Measurements from ENCODE around the gene NACC2.

Gene NACC2

DNA sequence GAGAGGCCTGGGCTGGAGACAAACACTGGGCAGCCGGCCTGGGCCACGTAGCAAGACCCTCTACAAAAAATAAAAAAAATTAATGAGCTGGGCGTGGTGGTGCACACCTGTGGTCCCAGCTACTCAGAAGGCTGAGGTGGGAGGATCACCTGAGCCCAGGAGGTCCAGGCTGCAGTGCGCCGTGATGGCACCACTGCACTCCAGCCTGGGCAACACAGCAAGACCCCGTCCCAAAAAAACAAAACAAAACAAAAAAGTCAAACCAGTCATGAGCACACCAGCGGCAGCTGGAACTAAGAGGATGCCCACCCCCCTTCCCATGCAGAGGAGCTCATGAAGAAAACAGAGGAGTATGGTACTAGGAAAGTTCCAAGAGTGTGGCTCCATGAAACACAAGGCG is 131.8 kb downstream of the NACC2 start:
- H3K9me2 ChIP-seq (replicated peaks; ENCODE audit: insufficient read depth, low read length), result no peaks in the 10 kb centered on the region
- H3K36me3 ChIP-seq (replicated peaks; ENCODE audit: insufficient read depth, low read length), result no peaks in the 10 kb centered on the region
- no peaks in the 10 kb centered on the region for H4K20me1 ChIP-seq (ENCODE audit: insufficient read depth, low read length)
- no peak overlapping the region for H3K9ac ChIP-seq (ENCODE audit: low read length)
- no peak overlapping the region for H2AFZ ChIP-seq (ENCODE audit: low read length)
- DNase-seq, result no peak
- no peaks in the 10 kb centered on the region for H3K9me3 ChIP-seq (replicated peaks; ENCODE audit: insufficient read depth, low read length)
- no peak overlapping the region for H3K4me2 ChIP-seq (ENCODE audit: low read depth, low read length)
- H3K79me2 ChIP-seq (ENCODE audit: low read length), result peaks cover 26% of the 10 kb centered on the region
- no peaks in the 10 kb centered on the region for H3F3A ChIP-seq (ENCODE audit: insufficient read depth, low read length)
- H3K4me3 ChIP-seq (ENCODE audit: low read length), result no peak overlapping the region
- no peak overlapping the region for H3K27ac ChIP-seq (ENCODE audit: low read length)
- peaks cover 55% of the 10 kb centered on the region for H3K27me3 ChIP-seq (replicated peaks; ENCODE audit: insufficient read depth, low read length)
- H3K4me1 ChIP-seq (ENCODE audit: low read length), result 0 out of 2 replicates have a peak, but pooled peaks cover 7% of the 10 kb centered on the region
- TF ChIP-seq, protein P1, sequence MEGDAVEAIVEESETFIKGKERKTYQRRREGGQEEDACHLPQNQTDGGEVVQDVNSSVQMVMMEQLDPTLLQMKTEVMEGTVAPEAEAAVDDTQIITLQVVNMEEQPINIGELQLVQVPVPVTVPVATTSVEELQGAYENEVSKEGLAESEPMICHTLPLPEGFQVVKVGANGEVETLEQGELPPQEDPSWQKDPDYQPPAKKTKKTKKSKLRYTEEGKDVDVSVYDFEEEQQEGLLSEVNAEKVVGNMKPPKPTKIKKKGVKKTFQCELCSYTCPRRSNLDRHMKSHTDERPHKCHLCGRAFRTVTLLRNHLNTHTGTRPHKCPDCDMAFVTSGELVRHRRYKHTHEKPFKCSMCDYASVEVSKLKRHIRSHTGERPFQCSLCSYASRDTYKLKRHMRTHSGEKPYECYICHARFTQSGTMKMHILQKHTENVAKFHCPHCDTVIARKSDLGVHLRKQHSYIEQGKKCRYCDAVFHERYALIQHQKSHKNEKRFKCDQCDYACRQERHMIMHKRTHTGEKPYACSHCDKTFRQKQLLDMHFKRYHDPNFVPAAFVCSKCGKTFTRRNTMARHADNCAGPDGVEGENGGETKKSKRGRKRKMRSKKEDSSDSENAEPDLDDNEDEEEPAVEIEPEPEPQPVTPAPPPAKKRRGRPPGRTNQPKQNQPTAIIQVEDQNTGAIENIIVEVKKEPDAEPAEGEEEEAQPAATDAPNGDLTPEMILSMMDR (IDR thresholded peaks at IDR 0.05; ENCODE audit: low read length), result no peak
- TF ChIP-seq EZH2 (optimal IDR thresholded peaks at IDR 0.05; ENCODE audit: low read depth, low read length) (no peak), EZH2phosphoT487 (IDR thresholded peaks at IDR 0.05; ENCODE audit: low read length) (no peak)

- TF ChIP-seq EZH2phosphoT487 (IDR thresholded peaks at IDR 0.05; ENCODE audit: low read length) (no peak), EZH2 (optimal IDR thresholded peaks at IDR 0.05; ENCODE audit: low read depth, low read length) (peak; percentile 24)
- TF ChIP-seq, protein P1 (IDR thresholded peaks at IDR 0.05; ENCODE audit: low read length), result no peak
- H3K27ac ChIP-seq (ENCODE audit: low read length), result no peak overlapping the region
- H3K27me3 ChIP-seq (replicated peaks; ENCODE audit: insufficient read depth, low read length), result peaks cover 50% of the 10 kb centered on the region
- H2AFZ ChIP-seq (ENCODE audit: low read length), result no peak overlapping the region
- no peaks in the 10 kb centered on the region for H3F3A ChIP-seq (ENCODE audit: insufficient read depth, low read length)
- H3K9me2 ChIP-seq (replicated peaks; ENCODE audit: insufficient read depth, low read length), result no peaks in the 10 kb centered on the region
- H3K9ac ChIP-seq (ENCODE audit: low read length), result no peak overlapping the region
- H3K79me2 ChIP-seq (ENCODE audit: low read length), result peaks cover 31% of the 10 kb centered on the region
- H3K4me1 ChIP-seq (ENCODE audit: low read length), result 0 out of 2 replicates have a peak, but pooled peaks cover 7% of the 10 kb centered on the region
- no peaks in the 10 kb centered on the region for H3K36me3 ChIP-seq (replicated peaks; ENCODE audit: insufficient read depth, low read length)
- no peaks in the 10 kb centered on the region for H4K20me1 ChIP-seq (ENCODE audit: insufficient read depth, low read length)
- no peak for DNase-seq
- H3K4me3 ChIP-seq (ENCODE audit: low read length), result no peak overlapping the region
- H3K4me2 ChIP-seq (ENCODE audit: low read depth, low read length), result no peak overlapping the region
- no peaks in the 10 kb centered on the region for H3K9me3 ChIP-seq (replicated peaks; ENCODE audit: insufficient read depth, low read length)
These were observed 132.3 kb downstream of the NACC2 start for GRCh38 chr9:135962696-135963307.

- Histone ChIP-seq H3F3A (ENCODE audit: insufficient read depth, low read length) (no peaks in the 10 kb centered on the region), H3K4me3 (ENCODE audit: low read length) (no peak overlapping the region), H3K27me3 (replicated peaks; ENCODE audit: insufficient read depth, low read length) (peaks cover 50% of the 10 kb centered on the region), H2AFZ (ENCODE audit: low read length) (no peak overlapping the region), H4K20me1 (ENCODE audit: insufficient read depth, low read length) (no peaks in the 10 kb centered on the region), H3K4me2 (ENCODE audit: low read depth, low read length) (no peak overlapping the region), H3K4me1 (ENCODE audit: low read length) (0 out of 2 replicates have a peak, but pooled peaks cover 7% of the 10 kb centered on the region), H3K79me2 (ENCODE audit: low read length) (peaks cover 39% of the 10 kb centered on the region), H3K27ac (ENCODE audit: low read length) (no peak overlapping the region), H3K9ac (ENCODE audit: low read length) (no peak overlapping the region), H3K9me2 (replicated peaks; ENCODE audit: insufficient read depth, low read length) (no peaks in the 10 kb centered on the region), H3K9me3 (replicated peaks; ENCODE audit: insufficient read depth, low read length) (no peaks in the 10 kb centered on the region), H3K36me3 (replicated peaks; ENCODE audit: insufficient read depth, low read length) (no peaks in the 10 kb centered on the region)
- DNase-seq, result no peak
- TF ChIP-seq EZH2phosphoT487 (IDR thresholded peaks at IDR 0.05; ENCODE audit: low read length) (no peak), EZH2 (optimal IDR thresholded peaks at IDR 0.05; ENCODE audit: low read depth, low read length) (no peak)
- TF ChIP-seq, protein P1 (IDR thresholded peaks at IDR 0.05; ENCODE audit: low read length), result no peak
These were observed 133.0 kb downstream of the NACC2 start for GRCh38 chr9:135961811-135962695.

All from MM.1S (cell line).